Right lung (tissue), 10 donors: ENCODE measurements around the gene CDC42SE1. TPM values are rescaled to one million over a fixed set of nuclear protein-coding genes. Genes with fewer than 3 reads are reported as not detected.
"Not testable (repeated sequence)": the region's sequence is repeated elsewhere in the genome, so short reads cannot be mapped to it uniquely, and the experiment has no call there.

Experiments used
- DNase-seq, 2 donors: peaks; one replicate each; pipeline ENCODE4 v3.0.0-alpha.2; 2013
- long read RNA-seq, 8 donors: transcript quantifications; one replicate each; lab custom pipeline, GENCODE V29; 2026
- polyA plus RNA-seq, 5 donors: library from polyadenylated mRNA; unstranded; fragments of 120-200 nt; gene quantifications; one replicate each; pipeline versions ENCODE4 v1.2.1 to v1.2.3, GENCODE V29; 2013; ENCODE audit warnings: inconsistent platforms in 1 of 5, low replicate concordance in 1 of 5; ENCODE audit not compliant: insufficient read length in 5 of 5, insufficient read depth in 1 of 5

The CDC42SE1 gene, protein sequence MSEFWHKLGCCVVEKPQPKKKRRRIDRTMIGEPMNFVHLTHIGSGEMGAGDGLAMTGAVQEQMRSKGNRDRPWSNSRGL
- polyA plus RNA-seq, result 100 to 1,000 TPM; 108 to 125 (median 114) TPM
- long read RNA-seq, donor 1, transcript CDC42SE1-201 (5 exons, 3,045 nt), result major isoform, 15 of 46 reads
- long read RNA-seq, donor 1, partial matches to known transcripts, result 21 of 46 reads
- long read RNA-seq, donor 1, other reads (novel, unspliced or antisense), result 5 of 46 reads
- long read RNA-seq, donor 2, transcript CDC42SE1-201 (5 exons, 3,045 nt), result major isoform, 8 of 10 reads
- long read RNA-seq, donor 2, partial matches to known transcripts, result 0 of 10 reads
- long read RNA-seq, donor 2, other reads (novel, unspliced or antisense), result 0 of 10 reads
- long read RNA-seq, donor 3, transcript CDC42SE1-201 (5 exons, 3,045 nt), result major isoform, 13 of 29 reads
- long read RNA-seq, donor 3, partial matches to known transcripts, result 13 of 29 reads
- long read RNA-seq, donor 3, other reads (novel, unspliced or antisense), result 0 of 29 reads
- long read RNA-seq, donor 4, transcript CDC42SE1-201 (5 exons, 3,045 nt), result major isoform, 11 of 33 reads
- long read RNA-seq, donor 4, partial matches to known transcripts, result 14 of 33 reads
- long read RNA-seq, donor 4, other reads (novel, unspliced or antisense), result 5 of 33 reads
- long read RNA-seq, donor 5, transcript CDC42SE1-201 (5 exons, 3,045 nt), result major isoform, 12 of 78 reads
- long read RNA-seq, donor 5, partial matches to known transcripts, result 62 of 78 reads
- long read RNA-seq, donor 5, other reads (novel, unspliced or antisense), result 0 of 78 reads
- long read RNA-seq, donor 6, transcript CDC42SE1-201 (5 exons, 3,045 nt), result major isoform, 22 of 53 reads
- long read RNA-seq, donor 6, partial matches to known transcripts, result 16 of 53 reads
- long read RNA-seq, donor 6, other reads (novel, unspliced or antisense), result 10 of 53 reads
- long read RNA-seq, donor 7, transcript CDC42SE1-201 (5 exons, 3,045 nt), result major isoform, 7 of 35 reads
- long read RNA-seq, donor 7, partial matches to known transcripts, result 19 of 35 reads
- long read RNA-seq, donor 7, other reads (novel, unspliced or antisense), result 7 of 35 reads
- long read RNA-seq, donor 8, transcript CDC42SE1-201 (5 exons, 3,045 nt), result major isoform, 5 of 9 reads
- long read RNA-seq, donor 8, partial matches to known transcripts, result 0 of 9 reads
- long read RNA-seq, donor 8, other reads (novel, unspliced or antisense), result 0 of 9 reads

DNA sequence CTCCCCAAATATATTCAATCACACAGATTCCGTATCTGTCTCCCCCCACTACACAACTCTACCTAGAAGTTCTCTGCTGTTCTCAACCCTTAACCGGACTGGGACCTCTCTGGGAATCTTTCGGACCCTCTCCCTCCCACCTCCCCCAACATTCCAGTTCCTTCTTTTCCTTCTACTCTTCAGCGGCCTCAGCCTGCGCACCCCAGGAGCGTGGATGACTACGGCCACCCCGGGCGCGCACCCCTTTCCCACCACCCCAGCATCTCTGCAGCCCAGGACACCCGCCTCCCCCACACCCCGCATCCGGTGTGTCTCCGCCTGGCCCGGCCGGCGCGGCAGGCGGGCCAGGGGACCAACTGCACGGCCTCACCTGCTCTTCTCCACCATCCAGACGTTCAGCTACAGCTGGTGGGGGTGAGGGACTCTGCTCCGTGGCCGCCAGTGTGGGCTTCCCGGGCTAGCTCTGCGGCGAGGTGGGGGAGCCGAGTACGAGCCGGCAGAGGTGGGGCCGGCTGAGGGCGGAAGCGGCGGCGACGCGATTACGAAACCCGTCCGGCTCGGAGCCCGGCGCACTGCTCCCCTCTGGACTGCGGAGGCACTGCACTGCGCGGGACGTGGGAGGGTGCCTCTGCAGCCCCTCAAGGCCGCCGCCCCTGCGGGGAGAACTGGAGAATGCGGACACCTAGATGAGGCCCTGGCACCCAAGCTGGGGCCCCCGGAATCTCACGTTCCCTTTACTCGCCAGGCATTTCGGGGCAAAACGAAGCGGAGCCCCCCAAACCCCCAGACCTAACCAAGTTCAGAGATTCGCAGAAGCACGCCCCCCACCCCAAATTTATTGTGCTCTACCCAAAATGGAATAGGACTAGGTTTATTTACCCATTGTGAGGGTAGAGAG is at the start of gene CDC42SE1:
TSS of gene CDC42SE1 (minus strand) at position 514 of the 898 bp plus-strand sequence. CDS start 3,892 bp downstream, outside the sequence.
- DNase-seq, result peak; percentile 88 to 89

DNA sequence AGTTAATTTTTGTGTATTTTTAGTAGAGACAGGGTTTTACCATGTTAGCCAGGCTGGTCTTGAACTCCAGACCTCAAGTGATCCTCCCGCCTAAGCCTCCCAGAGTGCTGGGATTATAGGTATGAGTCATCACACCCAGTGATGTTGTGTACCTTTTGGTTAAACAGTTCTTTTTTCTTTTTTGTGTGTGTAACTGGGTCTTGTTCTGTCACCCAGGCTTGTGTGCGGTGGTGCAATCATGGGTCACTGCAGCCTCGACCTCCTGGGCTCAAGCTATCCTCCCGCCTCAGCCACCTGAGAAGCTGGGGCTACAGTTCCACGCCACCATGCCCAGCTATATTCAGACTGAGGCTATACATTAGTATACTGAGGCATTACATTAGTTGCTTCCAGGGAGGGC is 48.9 kb upstream of the CDC42SE1 start:
- no peak for DNase-seq

DNA sequence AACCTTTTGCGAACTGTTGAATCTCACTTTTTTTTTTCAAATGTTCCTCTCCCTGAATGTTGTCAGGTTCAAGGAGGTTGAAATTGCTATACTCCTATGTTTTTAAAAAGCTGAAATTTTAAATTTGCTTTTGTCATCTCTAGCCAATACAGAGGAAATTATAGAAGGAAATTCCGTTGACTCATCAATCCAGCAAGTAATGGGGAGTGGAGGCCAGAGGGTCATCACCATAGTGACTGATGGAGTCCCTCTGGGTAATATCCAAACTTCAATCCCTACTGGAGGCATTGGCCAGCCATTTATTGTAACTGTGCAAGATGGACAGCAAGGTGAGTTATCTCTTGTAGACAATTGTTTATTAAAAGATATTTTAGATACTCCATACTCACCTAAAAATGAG is 47.5 kb upstream of the CDC42SE1 start:
- peak in 1 of 2 donors; percentile 11 for DNase-seq

DNA sequence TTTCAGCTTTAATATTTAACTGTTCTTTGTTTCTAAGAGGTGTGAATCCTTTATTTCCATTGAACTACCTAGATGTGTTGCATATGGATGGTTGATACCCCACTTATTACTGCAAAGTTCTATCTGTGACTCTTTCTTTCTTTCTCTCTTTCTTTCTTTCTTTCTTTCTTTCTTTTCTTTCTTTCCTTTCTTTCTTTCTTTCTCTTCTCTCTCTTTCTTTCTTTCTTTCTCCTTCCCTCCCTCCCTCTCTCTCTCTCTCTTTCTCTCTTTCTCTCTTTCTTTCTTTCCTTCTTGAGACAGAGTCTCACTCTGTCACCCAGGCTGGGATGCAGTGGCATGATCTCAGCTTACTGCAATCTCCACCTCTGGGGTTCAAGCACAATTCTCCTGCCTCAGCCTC is 45.2 kb upstream of the CDC42SE1 start:
- DNase-seq, result no peak

DNA sequence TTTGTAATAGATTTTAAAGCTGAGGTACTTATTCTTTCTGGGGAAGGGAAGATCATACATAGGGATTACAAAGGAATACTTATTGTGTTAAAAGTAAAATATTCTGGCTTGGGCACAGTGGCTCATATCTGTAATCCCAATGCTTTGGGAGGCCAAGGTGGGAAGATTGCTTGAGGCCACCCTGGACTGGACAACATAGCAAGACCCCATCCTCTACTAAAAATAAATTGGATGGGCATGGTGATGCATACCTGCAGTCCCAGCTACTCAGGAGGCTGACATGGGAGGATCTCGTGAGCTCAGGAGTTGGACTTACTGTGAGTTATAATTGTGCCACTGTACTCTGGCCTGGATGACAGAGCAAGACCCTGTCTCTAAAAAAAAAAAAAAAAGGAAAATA is 38.7 kb upstream of the CDC42SE1 start:
- no peak for DNase-seq

- not testable (repeated sequence) for DNase-seq
These were observed 38.0 kb upstream of the CDC42SE1 start for GRCh38 chr1:151097426-151097825.

- no peak for DNase-seq
These were observed 26.6 kb upstream of the CDC42SE1 start for GRCh38 chr1:151085953-151086559.

GRCh38 chr1:151072224-151072623 is 12.8 kb upstream of the CDC42SE1 start:
- DNase-seq, result no peak

GRCh38 chr1:151070474-151071276 is 11.3 kb upstream of the CDC42SE1 start, which contains the start of gene GABPB2:
TSS of gene GABPB2 (plus strand) at chr1:151070761. CDS start at chr1:151088190, 17,429 bp downstream.
- peak; percentile 96 to 97 for DNase-seq

GRCh38 chr1:151069103-151069486 is 9.7 kb upstream of the CDC42SE1 start:
- no peak for DNase-seq

- no peak for DNase-seq
These were observed 7.8 kb upstream of the CDC42SE1 start for GRCh38 chr1:151067185-151067584.

DNA sequence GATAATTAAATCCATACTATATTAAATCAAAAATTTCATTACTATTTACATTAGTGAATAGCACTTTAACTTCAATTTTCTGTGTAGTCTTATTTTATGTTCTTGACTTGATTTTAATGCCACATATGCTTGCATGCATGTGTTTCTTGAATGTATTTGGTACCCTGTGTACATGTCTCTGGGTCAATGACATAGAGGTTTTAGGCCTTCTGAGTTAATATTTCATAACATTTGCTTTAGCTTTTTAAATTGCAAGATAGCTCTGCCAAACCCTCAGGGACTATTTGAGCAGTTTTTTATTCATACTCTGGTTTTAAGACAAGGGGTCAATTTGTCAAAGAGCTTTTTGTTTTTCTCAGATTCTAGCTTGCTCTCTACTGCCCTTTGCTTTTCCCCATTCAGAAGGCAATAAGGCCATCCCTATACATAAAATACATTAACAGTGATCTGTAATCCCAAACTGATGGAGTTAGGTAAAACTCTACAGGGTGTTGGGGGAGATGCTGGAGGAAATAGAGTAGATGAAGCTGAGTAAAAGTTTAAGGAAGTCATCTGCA is 5.7 kb upstream of the CDC42SE1 start:
- no peak for DNase-seq

GRCh38 chr1:151062741-151063371 is 3.4 kb upstream of the CDC42SE1 start:
- no peak for DNase-seq

- DNase-seq, result no peak
These were observed 2.3 kb upstream of the CDC42SE1 start for GRCh38 chr1:151061704-151062103.

- no peak for DNase-seq
These were observed 1.4 kb upstream of the CDC42SE1 start for GRCh38 chr1:151060657-151061421.

- peak; percentile 75 to 79 for DNase-seq
These were observed 710 bp upstream of the CDC42SE1 start, which contains the start of gene MLLT11 for GRCh38 chr1:151060007-151060656. TSS of gene MLLT11 (plus strand) at chr1:151060397. CDS start at chr1:151067225, 6,828 bp downstream.

DNA sequence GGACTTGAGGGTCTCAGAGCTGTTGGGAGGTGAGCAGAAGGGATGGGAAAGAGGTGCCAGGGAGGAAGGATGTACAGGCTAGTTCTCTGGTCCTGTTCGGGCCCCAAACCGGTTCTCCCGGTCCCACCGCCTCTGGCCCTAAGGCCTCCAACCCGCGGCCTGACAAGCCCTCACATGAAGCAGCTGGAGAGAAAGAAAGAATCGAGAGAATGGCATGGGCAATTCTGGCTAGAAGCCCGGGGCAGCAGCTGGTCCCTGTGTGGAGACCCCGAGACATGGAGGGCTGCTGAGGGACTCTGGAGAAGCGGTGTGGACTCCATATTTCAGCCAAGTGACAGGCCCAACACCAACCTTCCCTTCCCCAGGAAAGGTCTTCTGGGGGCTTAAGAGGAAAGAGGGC is 730 bp downstream of the CDC42SE1 start:
- peak; percentile 64 to 68 for DNase-seq
